ENCODE data around the gene SCYGR1. TPM values are rescaled to one million over a fixed set of nuclear protein-coding genes. Genes with fewer than 3 reads are reported as not detected.

The SCYGR1 gene
- total and polyA plus RNA-seq, 2 of the 13 experiments (the other 11 are each of a cell fraction or from before 2014, with no cell fraction given), result not detected

- TF ChIP-seq ZBTB10 (CRISPR knock-in tag; IDR thresholded peaks at IDR 0.05; ENCODE audit: borderline replicate concordance) (no peak), GTF2F1 (IDR thresholded peaks at IDR 0.05; ENCODE audit: low read length) (no peak), IRF9 (CRISPR knock-in tag; IDR thresholded peaks at IDR 0.05; ENCODE audit: borderline replicate concordance) (no peak), ZNF563 (CRISPR knock-in tag; IDR thresholded peaks at IDR 0.05) (no peak), U2AF1 (optimal IDR thresholded peaks at IDR 0.05; ENCODE audit: low read depth, low read length) (no peak), HOMEZ (CRISPR knock-in tag; IDR thresholded peaks at IDR 0.05; ENCODE audit: low read depth) (peak; percentile 83), RORA (CRISPR knock-in tag; IDR thresholded peaks at IDR 0.05) (no peak), YEATS4 (CRISPR knock-in tag; IDR thresholded peaks at IDR 0.05; ENCODE audit: borderline replicate concordance) (peak; percentile 49; the same call in 1 of the 2 replicates), ZNF234 (CRISPR knock-in tag; conservative IDR thresholded peaks at IDR 0.05) (no peak), GMEB2 (CRISPR knock-in tag; IDR thresholded peaks at IDR 0.05; ENCODE audit: low read depth) (0 out of 2 replicates have a peak, but pooled peaks have one; percentile 19), ZNF343 (CRISPR knock-in tag; IDR thresholded peaks at IDR 0.05) (no peak), SOX5 (CRISPR knock-in tag; IDR thresholded peaks at IDR 0.05; ENCODE audit: borderline replicate concordance) (peak; percentile 80; the same call in 1 of the 2 replicates), RARA (CRISPR knock-in tag; IDR thresholded peaks at IDR 0.05) (peak; percentile 45), KDM6A (CRISPR knock-in tag; IDR thresholded peaks at IDR 0.05; ENCODE audit: low read depth) (no peak), DMAP1 (CRISPR knock-in tag; IDR thresholded peaks at IDR 0.05) (peak; percentile 64), ZNF879 (CRISPR knock-in tag; IDR thresholded peaks at IDR 0.05) (no peak)
- TF ChIP-seq, protein P1, sequence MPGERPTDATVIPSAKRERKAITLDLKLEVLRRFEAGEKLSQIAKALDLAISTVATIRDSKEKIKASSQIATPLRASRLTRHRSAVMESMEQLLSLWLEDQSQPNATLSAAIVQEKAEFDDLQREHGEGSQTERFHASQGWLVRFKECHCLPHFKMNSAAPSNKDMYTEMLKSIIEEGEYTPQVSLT (CRISPR knock-in tag; IDR thresholded peaks at IDR 0.05; ENCODE audit: borderline replicate concordance, low read depth), result no peak
Observed at GRCh38 chr2:227406177-227407031, 18.7 kb upstream of the SCYGR1 start (continued).

Data from HepG2 (cell line).